ENCODE measurements around the gene KLC3.

DNA sequence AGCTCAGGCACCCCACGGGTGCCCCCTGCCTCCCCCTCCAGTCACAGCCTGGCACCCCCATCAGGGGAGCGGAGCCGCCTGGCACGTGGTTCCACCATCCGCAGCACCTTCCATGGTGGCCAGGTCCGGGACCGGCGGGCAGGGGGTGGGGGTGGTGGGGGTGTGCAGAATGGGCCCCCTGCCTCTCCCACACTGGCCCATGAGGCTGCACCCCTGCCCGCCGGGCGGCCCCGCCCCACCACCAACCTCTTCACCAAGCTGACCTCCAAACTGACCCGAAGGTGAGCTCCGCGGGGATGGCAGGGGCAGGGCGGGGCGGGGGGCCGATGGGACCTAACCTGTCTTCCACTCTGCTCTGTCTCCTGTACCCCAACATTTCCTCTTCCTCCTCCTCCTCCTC is 42.9 kb upstream of the KLC3 start:
- TF ChIP-seq ZNF8 (CRISPR knock-in tag; IDR thresholded peaks at IDR 0.05) (no peak), ZFP30 (CRISPR knock-in tag; IDR thresholded peaks at IDR 0.05) (no peak), SNAI2 (CRISPR knock-in tag; IDR thresholded peaks at IDR 0.05) (no peak)

Data from SK-N-SH treated with all-trans-retinoic acid at 6 μM for 48 hours (cell line).